Placental epithelial cell (primary cell): ENCODE measurements around the gene KCNN3. TPM values are rescaled to one million over a fixed set of nuclear protein-coding genes. Genes with fewer than 3 reads are reported as not detected.

Experiments
- total RNA-seq: library from RNA; depleted of rRNA; stranded (reverse); fragments of >200 nt; gene quantifications from 2 replicates; pipeline ENCODE4 v1.2.3, GENCODE V29; 2012

Gene KCNN3
- under 0.01 TPM in 2 replicates for total RNA-seq

GRCh38 chr1:154870115-154870571 is at the start of gene KCNN3:
KCNN3 (minus strand) TSS chr1:154870281; CDS start chr1:154869964, 317 bp downstream.

Other genes starting within 250 kb of the KCNN3 start
- 5.0 and 6.3 TPM in 2 replicates for gene PMVK, start 66.4 kb upstream of the KCNN3 start, total RNA-seq
- 48.5 and 97.4 TPM in 2 replicates for gene PBXIP1, start 85.8 kb upstream of the KCNN3 start, total RNA-seq
- gene PYGO2, start 91.5 kb upstream of the KCNN3 start, total RNA-seq: 21.8 and 22.4 TPM in 2 replicates
- 138 and 239 TPM in 2 replicates for gene SHC1, start 100.5 kb upstream of the KCNN3 start, total RNA-seq
- gene CKS1B, start 104.4 kb upstream of the KCNN3 start, total RNA-seq: 41.0 and 43.2 TPM in 2 replicates
- gene FLAD1, start 113.1 kb upstream of the KCNN3 start, total RNA-seq: 20.0 and 31.0 TPM in 2 replicates
- gene LENEP, start 123.3 kb upstream of the KCNN3 start, total RNA-seq: 3.9 TPM in 1 of 2 replicates, not detected in the other
- gene ZBTB7B, start 132.5 kb upstream of the KCNN3 start, total RNA-seq: 26.3 and 29.4 TPM in 2 replicates
- gene DCST2, start 163.5 kb upstream of the KCNN3 start, total RNA-seq: 0.43 and 2.4 TPM in 2 replicates
- gene DCST1, start 163.5 kb upstream of the KCNN3 start, total RNA-seq: 0.22 TPM in 1 of 2 replicates, not detected in the other
- gene ADAM15, start 181.0 kb upstream of the KCNN3 start, total RNA-seq: 110 and 156 TPM in 2 replicates
- 7.9 and 10.2 TPM in 2 replicates for gene EFNA4, start 193.5 kb upstream of the KCNN3 start, total RNA-seq
- gene EFNA3, start 208.6 kb upstream of the KCNN3 start, total RNA-seq: 2.0 and 3.5 TPM in 2 replicates